SK-N-MC (cell line): ENCODE results near the gene SCIN.

Experiments
- DNase-seq: peaks from one replicate; pipeline ENCODE4 v3.0.0-alpha.2; 2011; ENCODE audit warnings: low read depth, low spot score
- H3K27ac ChIP-seq: fragments of 200-600 bp; sonication (generic); 2 replicates; pipeline ENCODE4 v1.5.1; 2016; ENCODE audit warnings: mixed run types
- H3K36me3 ChIP-seq: fragments of 200-600 bp; sonication (generic); 2 replicates; pipeline ENCODE4 v1.6.1; 2017; ENCODE audit warnings: antibody characterized with exemption, low read length, mixed read lengths; ENCODE audit not compliant: insufficient read depth
- H3K4me3 ChIP-seq: fragments of 200-600 bp; sonication (generic); 2 replicates; pipeline ENCODE4 v1.5.1; 2016
- H3K9ac ChIP-seq: fragments of 200-600 bp; sonication (generic); 2 replicates; pipeline ENCODE4 v1.8.0; 2017; ENCODE audit warnings: mixed run types, mixed read lengths; ENCODE audit not compliant: insufficient read length
- H3K9me3 ChIP-seq: fragments of 200-600 bp; sonication (generic); 2 replicates; pipeline ENCODE4 v1.6.1; 2017; ENCODE audit warnings: low read depth, mild to moderate bottlenecking, antibody characterized with exemption, low read length, moderate library complexity, mixed read lengths
- EZH2 ChIP-seq: fragments of 200-600 bp; sonication (generic); IDR thresholded peaks from one replicate; pipeline ENCODE4 v1.6.1; 2017; ENCODE audit warnings: antibody characterized with exemption
- FOXP2 ChIP-seq: optimal IDR thresholded peaks from 2 replicates; pipeline ENCODE3; 2011; ENCODE audit warnings: mild to moderate bottlenecking, moderate library complexity; ENCODE audit not compliant: insufficient read depth; ENCODE audit errors: extremely low read length, control extremely low read depth
- POLR2AphosphoS5 ChIP-seq: IDR thresholded peaks from 2 replicates; pipeline ENCODE4 v1.6.1; 2012; ENCODE audit warnings: mild to moderate bottlenecking, low read depth, low read length, borderline replicate concordance

Gene SCIN

GRCh38 chr7:12594122-12594897 is 23.8 kb downstream of the SCIN start:
- no peak overlapping the region for H3K4me3 ChIP-seq
- TF ChIP-seq FOXP2 (no peak), POLR2AphosphoS5 (no peak), EZH2 (no peak)
- H3K36me3 ChIP-seq = no peaks in the 10 kb centered on the region
- no peak overlapping the region for H3K9ac ChIP-seq
- H3K27ac ChIP-seq = no peak overlapping the region
- H3K9me3 ChIP-seq = no peaks in the 10 kb centered on the region
- DNase-seq = no peak

- no peak for DNase-seq
- no peaks in the 10 kb centered on the region for H3K9me3 ChIP-seq
- no peak overlapping the region for H3K9ac ChIP-seq
- TF ChIP-seq POLR2AphosphoS5 (no peak), FOXP2 (no peak), EZH2 (no peak)
- H3K4me3 ChIP-seq = no peak overlapping the region
- H3K36me3 ChIP-seq = no peaks in the 10 kb centered on the region
- no peak overlapping the region for H3K27ac ChIP-seq
Observed at GRCh38 chr7:12595148-12595547, 24.6 kb downstream of the SCIN start.

GRCh38 chr7:12596225-12596790 is 25.8 kb downstream of the SCIN start:
- Histone ChIP-seq H3K27ac (no peak overlapping the region), H3K4me3 (no peak overlapping the region), H3K9ac (no peak overlapping the region), H3K36me3 (no peaks in the 10 kb centered on the region), H3K9me3 (no peaks in the 10 kb centered on the region)
- TF ChIP-seq POLR2AphosphoS5 = no peak
- TF ChIP-seq FOXP2 = no peak
- no peak for TF ChIP-seq EZH2
- DNase-seq = no peak

GRCh38 chr7:12601302-12601869 is 30.9 kb downstream of the SCIN start:
- no peak for DNase-seq
- H3K4me3 ChIP-seq = no peak overlapping the region
- H3K9me3 ChIP-seq = no peaks in the 10 kb centered on the region
- H3K9ac ChIP-seq = no peak overlapping the region
- no peaks in the 10 kb centered on the region for H3K36me3 ChIP-seq
- H3K27ac ChIP-seq = no peak overlapping the region
- TF ChIP-seq EZH2 (no peak), FOXP2 (no peak), POLR2AphosphoS5 (no peak)

GRCh38 chr7:12607134-12607533 is 36.6 kb downstream of the SCIN start:
- peak overlapping the region; percentile 95 for H3K27ac ChIP-seq
- peak overlapping the region; percentile 59 for H3K4me3 ChIP-seq
- no peaks in the 10 kb centered on the region for H3K9me3 ChIP-seq
- DNase-seq = peak; percentile 47
- no peaks in the 10 kb centered on the region for H3K36me3 ChIP-seq
- H3K9ac ChIP-seq = peak overlapping the region; percentile 63
- TF ChIP-seq EZH2 (no peak), POLR2AphosphoS5 (peak; percentile 52; the same call in 1 of the 2 replicates)

GRCh38 chr7:12609561-12609960 is 39.0 kb downstream of the SCIN start:
- H3K27ac ChIP-seq = no peak overlapping the region
- TF ChIP-seq EZH2 = no peak
- TF ChIP-seq POLR2AphosphoS5 = no peak
- TF ChIP-seq FOXP2 = no peak
- H3K9ac ChIP-seq = peak overlapping the region; percentile 39
- H3K4me3 ChIP-seq = no peak overlapping the region
- H3K9me3 ChIP-seq = no peaks in the 10 kb centered on the region
- DNase-seq = no peak
- no peaks in the 10 kb centered on the region for H3K36me3 ChIP-seq

GRCh38 chr7:12610899-12611298 is 40.4 kb downstream of the SCIN start:
- DNase-seq = no peak
- Histone ChIP-seq H3K27ac (no peak overlapping the region), H3K36me3 (no peaks in the 10 kb centered on the region), H3K9me3 (no peaks in the 10 kb centered on the region), H3K9ac (no peak overlapping the region), H3K4me3 (no peak overlapping the region)
- TF ChIP-seq FOXP2 = no peak
- TF ChIP-seq EZH2 = no peak
- TF ChIP-seq POLR2AphosphoS5 = no peak

GRCh38 chr7:12612622-12613021 is 42.1 kb downstream of the SCIN start:
- Histone ChIP-seq H3K27ac (no peak overlapping the region), H3K36me3 (no peaks in the 10 kb centered on the region), H3K9ac (no peak overlapping the region), H3K4me3 (no peak overlapping the region), H3K9me3 (no peaks in the 10 kb centered on the region)
- TF ChIP-seq FOXP2 = no peak
- TF ChIP-seq EZH2 = no peak
- no peak for TF ChIP-seq POLR2AphosphoS5
- no peak for DNase-seq

- TF ChIP-seq EZH2 (no peak), FOXP2 (no peak), POLR2AphosphoS5 (no peak)
- Histone ChIP-seq H3K27ac (no peak overlapping the region), H3K36me3 (no peaks in the 10 kb centered on the region), H3K4me3 (no peak overlapping the region), H3K9ac (no peak overlapping the region), H3K9me3 (no peaks in the 10 kb centered on the region)
- no peak for DNase-seq
Observed at GRCh38 chr7:12619461-12620069, 49.0 kb downstream of the SCIN start.
